SK-N-MC (cell line): Measurements from ENCODE around the gene GPR156.

Experiments
- EZH2 ChIP-seq: fragments of 200-600 bp; sonication (generic); IDR thresholded peaks from one replicate; pipeline ENCODE4 v1.6.1; 2017; ENCODE audit warnings: antibody characterized with exemption
- POLR2AphosphoS5 ChIP-seq: IDR thresholded peaks from 2 replicates; pipeline ENCODE4 v1.6.1; 2012; ENCODE audit warnings: mild to moderate bottlenecking, low read depth, low read length, borderline replicate concordance

GRCh38 chr3:120224237-120224636, 60.8 kb downstream of the GPR156 start:
- TF ChIP-seq POLR2AphosphoS5 (no peak), EZH2 (no peak)
